B cell (primary cell): Measurements from ENCODE around the gene ACBD5. TPM values are rescaled to one million over a fixed set of nuclear protein-coding genes. Genes with fewer than 3 reads are reported as not detected.

Experiments used
- ATAC-seq: fragments of 200-7000 bp; cut with Tn5 transposase; one replicate; pipeline ENCODE4 v1.10.0; 2021; ENCODE audit warnings: low read depth, mild to moderate bottlenecking, moderate number of reproducible peaks, moderate library complexity
- CTCF ChIA-PET: fragments of 350-600 bp; sonication (Branson Sonifier 250); formaldehyde crosslinking; loops from one replicate; lab custom pipeline; 2021; ENCODE audit warnings: antibody characterized with exemption, inconsistent platforms; lab: Charles Lee
- POLR2A ChIA-PET: fragments of 350-600 bp; sonication (Branson Sonifier 250); formaldehyde crosslinking; loops from one replicate; lab custom pipeline; 2021; ENCODE audit warnings: antibody characterized with exemption; lab: Charles Lee
- DNase-seq: peaks from one replicate; pipeline ENCODE4 v3.0.0; 2013
- H2AFZ ChIP-seq: 2 replicates; pipeline ENCODE4 v1.6.1; 2012; ENCODE audit warnings: mild to moderate bottlenecking, low read depth, low read length; ENCODE audit not compliant: insufficient read depth, poor library complexity, severe bottlenecking
- H3K27ac ChIP-seq, 2 donors: 1 replicate in 1 of 2; 2 replicates in 1 of 2; pipeline ENCODE4 v1.5.1; 2012 to 2013; ENCODE audit warnings: low read length in 2 of 2, mild to moderate bottlenecking in 2 of 2, moderate library complexity in 1 of 2
- H3K27me3 ChIP-seq, 4 experiments: fragments of 200-600 bp in 1 of 4; sonication (generic) in 1 of 4; replicated peaks in 1 of 4; 1 replicate in 2 of 4; 2 replicates in 2 of 4; pipeline versions ENCODE4 v1.6.1 to v1.7.0; 2013 to 2016; ENCODE audit warnings: low read length in 3 of 4, mild to moderate bottlenecking in 2 of 4, mixed read lengths in 1 of 4, moderate library complexity in 1 of 4; ENCODE audit not compliant: insufficient read depth in 4 of 4, control insufficient read depth in 3 of 4; ENCODE audit errors: control extremely low read depth in 1 of 4
- H3K36me3 ChIP-seq, 2 experiments: replicated peaks in 1 of 2; 1 replicate in 1 of 2; 2 replicates in 1 of 2; pipeline versions ENCODE4 v1.6.1 to v1.7.1; 2013; ENCODE audit warnings: low read length in 1 of 2; ENCODE audit not compliant: insufficient read depth in 2 of 2, control insufficient read depth in 1 of 2; ENCODE audit errors: control extremely low read depth in 1 of 2, extremely low read depth in 1 of 2
- H3K4me1 ChIP-seq, 2 donors: fragments of 200-600 bp in 1 of 2; sonication (generic) in 1 of 2; 1 replicate in 1 of 2; 2 replicates in 1 of 2; pipeline versions ENCODE4 v1.5.1 to v1.6.1; 2013 to 2017; ENCODE audit warnings: low read length in 2 of 2; ENCODE audit not compliant: control insufficient read depth in 2 of 2, insufficient read depth in 2 of 2
- H3K4me2 ChIP-seq: replicated peaks from 2 replicates; pipeline ENCODE3; 2012; ENCODE audit warnings: mild to moderate bottlenecking, low read depth, low read length; ENCODE audit not compliant: poor library complexity, severe bottlenecking
- H3K4me3 ChIP-seq, 5 experiments: fragments of 200-600 bp in 1 of 5; sonication (generic) in 1 of 5; 1 replicate in 3 of 5; 2 replicates in 2 of 5; pipeline versions ENCODE4 v1.5.1 to v1.7.0; 2011 to 2016; ENCODE audit warnings: low read length in 4 of 5, mild to moderate bottlenecking in 4 of 5, low read depth in 2 of 5, control low read depth in 1 of 5, moderate library complexity in 1 of 5; ENCODE audit not compliant: insufficient read depth in 1 of 5; ENCODE audit errors: control extremely low read depth in 1 of 5, extremely low read depth in 1 of 5
- H3K79me2 ChIP-seq: fragments of 200-600 bp; sonication (generic); one replicate; pipeline ENCODE4 v1.6.0; 2016; ENCODE audit warnings: low read length; ENCODE audit not compliant: control insufficient read depth, insufficient read depth
- H3K9ac ChIP-seq: fragments of 200-600 bp; sonication (generic); 2 replicates; pipeline ENCODE4 v1.6.1; 2017; ENCODE audit warnings: mild to moderate bottlenecking, low read length, moderate library complexity
- H3K9me3 ChIP-seq, 3 donors: one replicate each; pipeline versions ENCODE4 v1.6.1 to v1.7.1; 2013; ENCODE audit warnings: low read length in 2 of 3; ENCODE audit not compliant: control insufficient read depth in 2 of 3, insufficient read depth in 1 of 3; ENCODE audit errors: control extremely low read depth in 1 of 3
- H4K20me1 ChIP-seq: 2 replicates; pipeline ENCODE4 v1.6.0; 2012; ENCODE audit warnings: mild to moderate bottlenecking, low read length; ENCODE audit not compliant: insufficient read depth, control insufficient read depth, poor library complexity, severe bottlenecking
- H3K27ac Mint-ChIP-seq: one replicate; pipeline ENCODE4 v1.8.0; 2021; ENCODE audit warnings: mixed read lengths
- H3K27me3 Mint-ChIP-seq: one replicate; pipeline ENCODE4 v1.8.0; 2021; ENCODE audit warnings: mixed read lengths
- H3K4me1 Mint-ChIP-seq: one replicate; pipeline ENCODE4 v1.8.0; 2021; ENCODE audit warnings: mixed read lengths
- H3K4me3 Mint-ChIP-seq: one replicate; pipeline ENCODE4 v1.8.0; 2021; ENCODE audit warnings: mixed read lengths
- H3K9me3 Mint-ChIP-seq: one replicate; pipeline ENCODE4 v1.8.0; 2022; ENCODE audit warnings: mixed read lengths; ENCODE audit not compliant: insufficient read depth
- EZH2 ChIP-seq: IDR thresholded peaks from 2 replicates; pipeline ENCODE4 v1.6.1; 2012; ENCODE audit warnings: borderline replicate concordance, low read depth, mild to moderate bottlenecking, moderate library complexity, low read length; ENCODE audit not compliant: insufficient read depth, poor library complexity, severe bottlenecking
- WGBS: methylation state at CpG from one replicate; pipeline ENCODE4 v1.1.5; 2013; ENCODE audit warnings: missing lambda C conversion rate; ENCODE audit not compliant: insufficient coverage; 5-methylcytosine and 5-hydroxymethylcytosine counted together
- intact Hi-C: fragments of 100-400 bp; cut with micrococcal nuclease; formaldehyde crosslinking; loops from one replicate; pipeline ENCODE4 v1.10.0; 2022
- polyA plus RNA-seq: library from polyadenylated mRNA; depleted of rRNA; stranded (reverse); fragments of >200 nt; gene quantifications from 2 replicates; pipeline ENCODE4 v1.2.3, GENCODE V29; 2012
- total RNA-seq, 2 donors: library from RNA; stranded (reverse); fragments of 120-200 nt in 1 of 2; gene quantifications; 1 replicate in 1 of 2; 2 replicates in 1 of 2; pipeline versions ENCODE4 v1.2.3 to v1.2.4, GENCODE V29; 2013 to 2022
- TF ChIP-seq, protein P1 (sequence below): fragments of 200-600 bp; IDR thresholded peaks from one replicate; pipeline ENCODE4 v1.8.0; 2022; ENCODE audit warnings: antibody characterized with exemption, mild to moderate bottlenecking

ACBD5 gene
- total and polyA plus RNA-seq, 2 donors (not counting 1 experiment from before 2014, with no cell fraction given): 8.2 to 24.0 TPM

DNA sequence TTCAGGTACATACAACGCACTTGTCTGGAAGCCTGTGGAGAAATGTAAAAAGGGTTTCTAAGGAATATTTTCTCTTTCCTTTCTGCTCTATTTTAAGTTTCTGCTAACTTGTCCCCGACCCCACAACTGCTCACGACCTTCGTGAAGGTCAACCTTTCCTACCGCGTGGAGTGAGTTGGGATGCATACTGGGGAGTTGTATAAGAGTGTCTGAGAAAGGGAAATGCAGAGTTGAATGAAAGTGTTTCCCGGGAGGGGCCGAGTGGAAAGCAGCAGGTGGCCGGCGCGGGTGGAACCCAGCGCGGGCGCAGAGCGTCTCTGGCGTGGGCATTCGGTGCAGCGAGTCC is 17.9 kb upstream of the ACBD5 start:
- Mint-ChIP-seq H3K9me3 (no peaks in the 10 kb centered on the region), H3K27ac (no peak overlapping the region), H3K27me3 (peaks cover 50% of the 10 kb centered on the region), H3K4me3 (peak overlapping the region; percentile 92), H3K4me1 (peaks cover 23% of the 10 kb centered on the region)
- intact Hi-C loops: loop anchor here (2.0 kb wide), 1 partner anchor 16 kb away; no protein-coding TSS in a partner anchor
- Histone ChIP-seq H3K79me2 (no peaks in the 10 kb centered on the region), H3K4me1 (peaks cover 21 to 24% of the 10 kb centered on the region in 2 donors), H3K27ac (no peak overlapping the region), H3K27me3 (peaks cover 0 to 31% (median 27%) of the 10 kb centered on the region in 4 experiments), H3K9ac (peak overlapping the region; percentile 74), H3K36me3 (no peaks in the 10 kb centered on the region), H3K4me2 (peak overlapping the region; percentile 94), H2AFZ (peak overlapping the region; percentile 87), H4K20me1 (no peaks in the 10 kb centered on the region), H3K9me3 (peaks cover 0 to 14% (median 0%) of the 10 kb centered on the region in 3 donors), H3K4me3 (peak overlapping the region in 4 of 5 experiments; percentile 36 to 74 (median 56))
- TF ChIP-seq, protein P1, sequence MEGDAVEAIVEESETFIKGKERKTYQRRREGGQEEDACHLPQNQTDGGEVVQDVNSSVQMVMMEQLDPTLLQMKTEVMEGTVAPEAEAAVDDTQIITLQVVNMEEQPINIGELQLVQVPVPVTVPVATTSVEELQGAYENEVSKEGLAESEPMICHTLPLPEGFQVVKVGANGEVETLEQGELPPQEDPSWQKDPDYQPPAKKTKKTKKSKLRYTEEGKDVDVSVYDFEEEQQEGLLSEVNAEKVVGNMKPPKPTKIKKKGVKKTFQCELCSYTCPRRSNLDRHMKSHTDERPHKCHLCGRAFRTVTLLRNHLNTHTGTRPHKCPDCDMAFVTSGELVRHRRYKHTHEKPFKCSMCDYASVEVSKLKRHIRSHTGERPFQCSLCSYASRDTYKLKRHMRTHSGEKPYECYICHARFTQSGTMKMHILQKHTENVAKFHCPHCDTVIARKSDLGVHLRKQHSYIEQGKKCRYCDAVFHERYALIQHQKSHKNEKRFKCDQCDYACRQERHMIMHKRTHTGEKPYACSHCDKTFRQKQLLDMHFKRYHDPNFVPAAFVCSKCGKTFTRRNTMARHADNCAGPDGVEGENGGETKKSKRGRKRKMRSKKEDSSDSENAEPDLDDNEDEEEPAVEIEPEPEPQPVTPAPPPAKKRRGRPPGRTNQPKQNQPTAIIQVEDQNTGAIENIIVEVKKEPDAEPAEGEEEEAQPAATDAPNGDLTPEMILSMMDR: no peak
- no peak for TF ChIP-seq EZH2
- 0% methylated on average over 12 of the region's 18 CpGs for WGBS
- DNase-seq (no peak), ATAC-seq (no peak)
- POLR2A ChIA-PET: interaction anchor here (1.4 kb wide), 1 partner anchor 16 kb away, joined by 3 read pairs; no protein-coding TSS in a partner anchor
- CTCF ChIA-PET: interaction anchor here (1.8 kb wide), 1 partner anchor 35 kb away, joined by 6 read pairs; no protein-coding TSS in a partner anchor
